Spinal cord (tissue), 10 donors: ENCODE data around the gene LRRC4C. TPM values are rescaled to one million over a fixed set of nuclear protein-coding genes. Genes with fewer than 3 reads are reported as not detected.

Experiments
- DNase-seq, 6 donors: peaks; one replicate each; pipeline versions ENCODE4 v3.0.0 to v3.0.0-alpha.2; 2013 to 2015; ENCODE audit warnings: low spot score in 6 of 6, low read depth in 4 of 6
- H3K27ac ChIP-seq: one replicate; pipeline ENCODE4 v1.5.1; 2013; ENCODE audit warnings: low read depth, low read length, control low read depth
- H3K27me3 ChIP-seq: one replicate; pipeline ENCODE4 v1.6.1; 2013; ENCODE audit warnings: low read length; ENCODE audit not compliant: control insufficient read depth, insufficient read depth
- H3K36me3 ChIP-seq: one replicate; pipeline ENCODE4 v1.6.1; 2013; ENCODE audit warnings: low read length; ENCODE audit not compliant: control insufficient read depth, insufficient read depth
- H3K4me1 ChIP-seq: one replicate; pipeline ENCODE4 v1.6.1; 2013; ENCODE audit warnings: low read length; ENCODE audit not compliant: control insufficient read depth, insufficient read depth
- H3K4me3 ChIP-seq: one replicate; pipeline ENCODE4 v1.5.1; 2013; ENCODE audit warnings: low read depth, low read length, control low read depth
- H3K9me3 ChIP-seq: one replicate; pipeline ENCODE4 v1.6.1; 2013; ENCODE audit warnings: low read length; ENCODE audit not compliant: control insufficient read depth, insufficient read depth
- WGBS: methylation state at CpG from one replicate; pipeline ENCODE4 v1.1.5; 2013; ENCODE audit warnings: missing lambda C conversion rate; ENCODE audit not compliant: insufficient coverage; 5-methylcytosine and 5-hydroxymethylcytosine counted together
- polyA plus RNA-seq, 2 donors: library from polyadenylated mRNA; unstranded; fragments of 120-200 nt; gene quantifications; one replicate each; pipeline ENCODE4 v1.2.1, GENCODE V29; 2013; ENCODE audit not compliant: insufficient read length in 2 of 2
- total RNA-seq, 2 donors: library from RNA; depleted of rRNA in 1 of 2; stranded (reverse); fragments of 120-200 nt in 1 of 2; fragments of >200 nt in 1 of 2; gene quantifications; one replicate each; pipeline versions ENCODE4 v1.2.3 to v1.2.4, GENCODE V29; 2013 to 2014
- donor health status: healthy.

The LRRC4C gene
- total and polyA plus RNA-seq, 4 donors = 25.6 to 54.9 (median 39.0) TPM

DNA sequence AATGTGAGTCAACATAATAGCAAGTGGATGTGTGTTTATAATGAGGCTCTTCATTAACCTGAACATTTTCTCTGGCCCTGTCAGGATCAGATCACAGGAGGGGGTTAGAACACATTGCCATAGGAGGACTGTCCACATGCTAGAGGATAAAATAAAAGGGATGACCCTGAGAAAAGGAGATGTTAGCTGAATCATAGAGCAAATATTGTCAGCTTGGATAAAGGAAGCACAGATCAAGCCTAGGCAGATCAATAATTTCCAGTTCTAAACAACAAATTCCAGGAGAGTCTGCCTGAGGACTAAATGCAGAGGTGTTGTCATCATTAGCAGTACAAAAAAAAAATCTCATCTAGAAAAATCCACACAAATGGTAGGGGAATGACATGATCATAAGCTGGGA lies 337.9 kb downstream of the LRRC4C start:
- Histone ChIP-seq H3K9me3 (no peaks in the 10 kb centered on the region), H3K4me3 (no peak overlapping the region), H3K27ac (no peak overlapping the region), H3K27me3 (no peaks in the 10 kb centered on the region), H3K4me1 (no peaks in the 10 kb centered on the region), H3K36me3 (no peaks in the 10 kb centered on the region)
- no peak for DNase-seq

DNA sequence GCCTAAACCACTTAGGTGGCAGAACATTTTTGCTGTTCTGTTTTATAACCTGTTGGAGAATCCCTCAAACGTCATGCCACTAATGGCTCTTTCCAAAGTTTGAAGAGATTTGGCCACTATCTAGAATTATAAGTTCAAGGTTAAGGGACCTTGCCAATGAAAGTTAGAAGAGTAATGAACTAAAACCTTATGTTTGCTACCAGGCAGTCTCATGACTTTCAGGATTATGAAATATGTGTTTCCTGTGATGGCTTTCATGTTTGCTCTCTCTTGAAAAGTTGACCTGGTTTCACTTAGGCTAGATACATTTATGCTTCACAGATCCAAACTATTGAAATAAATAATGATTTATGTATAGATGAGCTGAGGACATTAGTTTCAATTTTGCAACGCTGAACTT lies 340.0 kb downstream of the LRRC4C start:
- WGBS = 67% methylated on average over 1 of the region's 2 CpGs

DNA sequence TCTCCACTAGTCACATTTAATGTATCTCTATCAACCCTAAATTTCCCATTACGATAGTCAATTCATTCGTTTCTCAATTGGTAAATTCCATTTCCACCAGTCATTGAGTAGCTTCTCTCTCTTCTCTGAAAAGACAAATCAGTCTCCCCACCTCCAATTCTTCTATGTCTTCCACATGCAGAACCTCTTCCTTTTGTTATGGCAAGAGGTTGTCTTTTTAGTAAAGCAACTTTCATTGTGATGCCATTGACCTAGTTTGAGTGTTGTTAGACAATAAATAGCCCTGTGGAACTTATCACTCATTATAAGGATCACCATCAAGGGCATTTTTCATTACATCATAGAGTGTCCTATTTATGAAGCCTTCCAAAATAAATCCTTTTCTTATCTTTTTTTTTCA lies 340.9 kb downstream of the LRRC4C start:
- Histone ChIP-seq H3K9me3 (no peaks in the 10 kb centered on the region), H3K4me3 (no peak overlapping the region)
- 69% methylated on average over 2 of the region's 2 CpGs for WGBS

More for the DNA sequence above, 340.0 kb downstream of the LRRC4C start:
- Histone ChIP-seq H3K27ac (no peak overlapping the region), H3K4me1 (no peaks in the 10 kb centered on the region), H3K36me3 (no peaks in the 10 kb centered on the region), H3K27me3 (no peaks in the 10 kb centered on the region), H3K9me3 (no peaks in the 10 kb centered on the region), H3K4me3 (no peak overlapping the region)
- DNase-seq = no peak

DNA sequence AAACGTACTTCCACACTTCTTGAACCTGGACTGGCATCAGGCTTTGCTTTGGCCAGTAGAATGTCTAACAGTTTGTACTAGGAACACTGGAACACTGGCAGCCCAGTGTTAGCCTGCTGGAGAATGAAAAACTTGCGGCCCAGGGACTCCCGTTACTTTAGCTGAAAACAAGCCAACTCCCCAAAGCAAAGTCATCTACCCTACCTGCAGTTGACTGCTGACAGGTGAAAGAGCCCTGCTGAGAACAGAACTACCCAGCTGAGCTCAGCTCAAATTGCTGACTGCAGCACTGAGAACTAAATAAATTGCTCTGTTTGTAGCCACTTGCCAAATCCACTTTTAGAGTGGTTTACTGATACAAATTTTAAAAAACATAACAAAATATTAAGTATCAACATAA lies 342.5 kb downstream of the LRRC4C start:
- 38% methylated on average over 3 of the region's 3 CpGs for WGBS
- H3K27me3 ChIP-seq = no peaks in the 10 kb centered on the region

More for the DNA sequence above, 340.9 kb downstream of the LRRC4C start:
- Histone ChIP-seq H3K4me1 (no peaks in the 10 kb centered on the region), H3K27me3 (no peaks in the 10 kb centered on the region), H3K27ac (no peak overlapping the region), H3K36me3 (no peaks in the 10 kb centered on the region)
- DNase-seq = no peak

DNA sequence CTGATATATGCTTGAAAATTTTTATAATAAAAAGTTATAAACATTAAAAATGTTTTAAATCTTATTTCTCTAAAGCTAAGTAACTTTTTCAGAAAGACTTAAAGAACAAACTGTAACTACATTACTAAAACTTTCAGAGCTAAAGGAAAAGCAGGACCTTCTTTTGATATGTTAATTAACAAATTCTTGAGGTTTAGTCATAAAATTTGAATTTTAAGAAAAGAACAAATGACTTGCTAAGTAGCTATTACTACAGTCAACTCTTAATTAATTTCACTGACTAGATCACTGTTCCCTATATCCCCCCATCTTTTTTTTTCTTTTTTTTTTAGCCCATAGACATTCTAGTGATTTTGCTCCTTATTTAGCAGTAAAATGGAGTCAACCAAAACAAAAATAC lies 344.4 kb downstream of the LRRC4C start:
- Histone ChIP-seq H3K9me3 (no peaks in the 10 kb centered on the region), H3K4me3 (no peak overlapping the region), H3K27ac (no peak overlapping the region), H3K4me1 (no peaks in the 10 kb centered on the region), H3K36me3 (no peaks in the 10 kb centered on the region), H3K27me3 (no peaks in the 10 kb centered on the region)
- DNase-seq = no peak

More for the DNA sequence above, 342.5 kb downstream of the LRRC4C start:
- Histone ChIP-seq H3K9me3 (no peaks in the 10 kb centered on the region), H3K27ac (no peak overlapping the region), H3K36me3 (no peaks in the 10 kb centered on the region), H3K4me1 (no peaks in the 10 kb centered on the region), H3K4me3 (no peak overlapping the region)
- DNase-seq = no peak

DNA sequence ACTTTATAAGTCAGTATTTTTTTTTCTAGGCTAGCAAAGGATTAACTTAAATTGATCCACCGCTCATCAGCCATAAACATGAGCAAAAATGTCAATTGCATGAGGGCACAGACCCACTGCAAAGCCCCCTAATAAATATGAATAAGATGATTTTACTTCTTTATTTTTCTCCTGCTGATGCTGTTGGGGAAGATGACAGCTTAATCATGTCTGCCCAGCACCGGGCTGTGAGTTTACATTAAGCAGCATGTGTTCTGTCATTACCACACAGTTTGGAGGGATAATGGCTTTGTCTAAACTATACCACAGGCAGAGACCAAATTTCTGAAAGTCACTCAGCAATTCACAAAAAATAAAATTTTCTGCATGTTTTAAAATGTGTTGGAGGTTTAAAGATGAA lies 346.3 kb downstream of the LRRC4C start:
- H3K27me3 ChIP-seq = no peaks in the 10 kb centered on the region
- peak in 1 of 6 donors; percentile 66 for DNase-seq
- H3K4me1 ChIP-seq = no peaks in the 10 kb centered on the region
- WGBS = no CpG with 5 or more reads among the region's 2 CpGs
- H3K36me3 ChIP-seq = no peaks in the 10 kb centered on the region
- H3K9me3 ChIP-seq = no peaks in the 10 kb centered on the region
- H3K4me3 ChIP-seq = no peak overlapping the region
- no peak overlapping the region for H3K27ac ChIP-seq

DNA sequence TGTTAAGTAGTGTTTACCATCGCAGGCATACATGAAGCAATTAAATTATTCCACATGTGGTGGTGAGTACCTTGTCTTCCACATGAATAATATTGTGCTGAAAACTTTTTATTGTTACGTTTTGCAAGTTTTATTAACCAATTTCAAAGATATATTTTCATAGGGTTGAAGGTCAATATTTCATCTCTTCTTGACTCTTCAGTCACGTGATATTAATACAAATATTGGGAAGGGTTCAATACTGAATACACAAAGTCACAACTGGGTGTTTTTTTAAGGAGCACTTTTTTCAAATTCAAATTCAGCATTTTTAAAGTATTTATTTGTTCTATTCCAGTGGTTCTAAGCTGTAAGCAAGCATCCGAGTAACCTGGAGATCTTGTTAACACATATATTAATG lies 348.9 kb downstream of the LRRC4C start:
- no peak for DNase-seq
- H3K4me3 ChIP-seq = no peak overlapping the region

DNA sequence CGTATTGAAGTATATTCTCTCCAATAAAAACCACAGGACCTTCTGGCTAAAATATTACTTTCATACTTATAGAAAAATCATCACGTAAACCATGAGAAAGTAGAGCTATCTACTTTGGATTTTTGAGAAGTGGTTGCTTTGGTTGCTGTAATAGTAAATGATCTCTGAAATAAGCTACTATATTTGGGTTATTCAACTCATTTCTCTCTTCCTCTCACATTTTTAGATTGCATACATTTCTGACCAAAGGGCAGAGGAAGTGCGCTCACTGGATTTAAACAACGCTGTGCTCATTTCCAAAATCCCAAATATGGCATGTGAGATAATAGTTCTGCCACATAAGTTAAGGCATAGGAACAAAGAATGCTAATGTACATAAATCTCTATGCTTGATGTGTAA lies 357.0 kb downstream of the LRRC4C start:
- Histone ChIP-seq H3K27me3 (no peaks in the 10 kb centered on the region), H3K9me3 (peaks cover 3% of the 10 kb centered on the region), H3K36me3 (no peaks in the 10 kb centered on the region), H3K27ac (no peak overlapping the region), H3K4me3 (no peak overlapping the region), H3K4me1 (no peaks in the 10 kb centered on the region)
- no peak for DNase-seq
- no CpG with 5 or more reads among the region's 4 CpGs for WGBS

More for the DNA sequence above, 348.9 kb downstream of the LRRC4C start:
- no peaks in the 10 kb centered on the region for H3K27me3 ChIP-seq
- no CpG with 5 or more reads among the region's 4 CpGs for WGBS
- H3K4me1 ChIP-seq = no peaks in the 10 kb centered on the region
- H3K9me3 ChIP-seq = no peaks in the 10 kb centered on the region
- H3K27ac ChIP-seq = no peak overlapping the region
- no peaks in the 10 kb centered on the region for H3K36me3 ChIP-seq

DNA sequence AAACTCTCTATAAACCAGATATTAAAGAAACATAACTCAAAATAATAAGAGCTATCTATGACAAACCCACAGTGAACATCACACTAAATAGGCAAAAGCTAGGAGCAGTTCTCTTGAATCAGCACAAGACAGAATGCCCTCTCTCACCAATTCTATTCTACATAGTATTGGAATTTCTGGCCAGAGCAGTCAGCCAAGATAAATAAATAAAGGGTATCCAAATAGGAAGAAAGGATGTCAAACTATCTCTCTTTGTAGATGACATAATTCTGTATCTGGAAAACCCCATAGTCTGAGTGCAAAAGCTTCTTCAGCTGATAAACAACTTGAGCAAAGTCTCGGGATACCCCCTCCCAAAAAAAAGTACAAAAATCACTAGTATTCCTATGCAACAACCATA lies 359.8 kb downstream of the LRRC4C start:
- peaks cover 3% of the 10 kb centered on the region for H3K9me3 ChIP-seq
- DNase-seq = no peak
- H3K4me1 ChIP-seq = no peaks in the 10 kb centered on the region
- WGBS = 100% methylated on average over 1 of the region's 1 CpG
- H3K27me3 ChIP-seq = no peaks in the 10 kb centered on the region
- no peaks in the 10 kb centered on the region for H3K36me3 ChIP-seq
- no peak overlapping the region for H3K27ac ChIP-seq
- no peak overlapping the region for H3K4me3 ChIP-seq

DNA sequence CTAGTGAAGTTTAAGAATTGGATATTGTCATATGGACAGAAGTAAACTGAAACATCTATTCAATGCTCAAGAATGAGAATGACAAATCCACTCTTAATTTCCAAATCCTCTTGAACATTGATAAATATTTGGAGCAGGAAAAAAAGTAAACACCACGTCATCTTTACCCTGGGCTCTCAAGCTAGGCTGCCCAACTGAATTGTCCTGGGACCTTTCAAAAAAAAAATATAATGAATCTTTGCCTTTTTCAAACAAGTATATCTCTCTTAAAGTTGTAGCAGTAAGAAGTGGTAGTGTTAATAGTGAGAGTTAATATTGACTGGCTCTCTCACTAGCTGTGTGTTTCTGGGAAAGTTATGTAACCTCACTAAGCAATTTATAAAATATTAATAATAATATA lies 374.3 kb downstream of the LRRC4C start:
- no peaks in the 10 kb centered on the region for H3K36me3 ChIP-seq
- DNase-seq = no peak
- H3K27ac ChIP-seq = no peak overlapping the region
- no CpG with 5 or more reads among the region's 1 CpG for WGBS
- H3K9me3 ChIP-seq = no peaks in the 10 kb centered on the region
- no peaks in the 10 kb centered on the region for H3K27me3 ChIP-seq
- no peaks in the 10 kb centered on the region for H3K4me1 ChIP-seq
- no peak overlapping the region for H3K4me3 ChIP-seq
